Astrocyte (in vitro differentiated cells and primary cell): ENCODE data around the gene LDB3. TPM values are rescaled to one million over a fixed set of nuclear protein-coding genes. Genes with fewer than 3 reads are reported as not detected.
A peak's percentile ranks its signal among the peaks of the same experiment; 100 is the strongest.

ENCODE experiments used
- DNase-seq: peaks from one replicate; pipeline ENCODE4 v3.0.0-alpha.2; 2010; ENCODE audit warnings: low read depth
- FAIRE-seq: peaks from 2 replicates; lab custom pipeline; 2011; peaks lifted over from hg19 to GRCh38; lab: Jason Lieb, UNC
- H2AFZ ChIP-seq: 2 replicates; pipeline ENCODE4 v1.6.0; 2012; ENCODE audit warnings: low read depth, low read length, inconsistent platforms
- H3K27ac ChIP-seq: 2 replicates; pipeline ENCODE4 v1.5.1; 2011; ENCODE audit warnings: low read depth, low read length, inconsistent platforms
- H3K27me3 ChIP-seq: 2 replicates; pipeline ENCODE4 v1.6.0; 2011; ENCODE audit warnings: low read length, inconsistent platforms; ENCODE audit not compliant: insufficient read depth
- H3K36me3 ChIP-seq: 2 replicates; pipeline ENCODE4 v1.5.1; 2011; ENCODE audit warnings: low read length, inconsistent platforms; ENCODE audit not compliant: insufficient read depth
- H3K4me1 ChIP-seq: 2 replicates; pipeline ENCODE4 v1.5.1; 2011; ENCODE audit warnings: low read length, inconsistent platforms; ENCODE audit not compliant: insufficient read depth
- H3K4me2 ChIP-seq: 2 replicates; pipeline ENCODE4 v1.6.0; 2012; ENCODE audit warnings: low read length, inconsistent platforms
- H3K4me3 ChIP-seq: 2 replicates; pipeline ENCODE4 v1.5.1; 2011; ENCODE audit warnings: low read depth, mild to moderate bottlenecking, low read length, inconsistent platforms; ENCODE audit not compliant: insufficient read depth
- H3K79me2 ChIP-seq: 2 replicates; pipeline ENCODE4 v1.6.0; 2012; ENCODE audit warnings: mild to moderate bottlenecking, low read length, inconsistent platforms; ENCODE audit not compliant: insufficient read depth
- H3K9ac ChIP-seq: 2 replicates; pipeline ENCODE4 v1.6.0; 2012; ENCODE audit warnings: mild to moderate bottlenecking, low read length, inconsistent platforms
- H3K9me3 ChIP-seq: 2 replicates; pipeline ENCODE4 v1.5.1; 2012; ENCODE audit warnings: low read depth, mild to moderate bottlenecking, low read length, inconsistent platforms; ENCODE audit not compliant: insufficient read depth
- H4K20me1 ChIP-seq: 2 replicates; pipeline ENCODE4 v1.6.0; 2012; ENCODE audit warnings: low read length, inconsistent platforms; ENCODE audit not compliant: insufficient read depth
- H3K27ac Mint-ChIP-seq: one replicate; pipeline ENCODE4 v1.8.0; 2021; ENCODE audit warnings: mild to moderate bottlenecking, mixed read lengths; ENCODE audit not compliant: unreplicated experiment
- H3K27me3 Mint-ChIP-seq: one replicate; pipeline ENCODE4 v1.8.0; 2021; ENCODE audit warnings: low read depth, mixed read lengths; ENCODE audit not compliant: unreplicated experiment
- H3K36me3 Mint-ChIP-seq: one replicate; pipeline ENCODE4 v1.8.0; 2021; ENCODE audit warnings: low read depth, mixed read lengths; ENCODE audit not compliant: unreplicated experiment
- H3K4me1 Mint-ChIP-seq: one replicate; pipeline ENCODE4 v1.8.0; 2021; ENCODE audit warnings: low read depth, mixed read lengths; ENCODE audit not compliant: unreplicated experiment
- H3K4me3 Mint-ChIP-seq: one replicate; pipeline ENCODE4 v1.8.0; 2021; ENCODE audit warnings: mild to moderate bottlenecking, moderate library complexity, mixed read lengths; ENCODE audit not compliant: unreplicated experiment
- H3K9me3 Mint-ChIP-seq: one replicate; pipeline ENCODE4 v1.8.0; 2021; ENCODE audit warnings: mild to moderate bottlenecking, mixed read lengths; ENCODE audit not compliant: unreplicated experiment
- CTCF ChIP-seq: IDR thresholded peaks from 2 replicates; pipeline ENCODE4 v1.5.1; 2011; ENCODE audit warnings: low read depth, mild to moderate bottlenecking, inconsistent platforms, low read length, moderate library complexity; ENCODE audit not compliant: insufficient read depth
- EZH2 ChIP-seq: IDR thresholded peaks from 2 replicates; pipeline ENCODE4 v1.6.1; 2012; ENCODE audit warnings: mild to moderate bottlenecking, low read length, inconsistent platforms; ENCODE audit not compliant: insufficient read depth
- total RNA-seq: library from RNA; stranded (reverse); gene quantifications from 2 replicates; pipeline ENCODE4 v1.2.1, GENCODE V29; 2021

LDB3 gene
- total RNA-seq, 1 donor from 2014 or later = 3.5 TPM

GRCh38 chr10:86773498-86773897 is 105.2 kb downstream of the LDB3 start:
- no peak for TF ChIP-seq EZH2
- Mint-ChIP-seq H3K9me3 (no peaks in the 10 kb centered on the region), H3K27me3 (no peaks in the 10 kb centered on the region), H3K27ac (no peak overlapping the region), H3K4me3 (no peak overlapping the region), H3K4me1 (peaks cover 24% of the 10 kb centered on the region), H3K36me3 (no peaks in the 10 kb centered on the region)
- H3K9me3 ChIP-seq = no peaks in the 10 kb centered on the region
- peaks cover 85% of the 10 kb centered on the region for H4K20me1 ChIP-seq
- peaks cover 9% of the 10 kb centered on the region for H3K4me1 ChIP-seq
- H3K4me3 ChIP-seq = no peak overlapping the region
- H3K9ac ChIP-seq = no peak overlapping the region
- no peak overlapping the region for H2AFZ ChIP-seq
- peaks cover 84% of the 10 kb centered on the region for H3K79me2 ChIP-seq
- no peak overlapping the region for H3K27ac ChIP-seq
- FAIRE-seq = no peak
- no peaks in the 10 kb centered on the region for H3K27me3 ChIP-seq
- no peak overlapping the region for H3K4me2 ChIP-seq
- no peaks in the 10 kb centered on the region for H3K36me3 ChIP-seq
- DNase-seq = no peak

GRCh38 chr10:86775056-86775869 is 107.0 kb downstream of the LDB3 start:
- TF ChIP-seq CTCF (no peak), EZH2 (no peak)
- Histone ChIP-seq H3K4me1 (peaks cover 9% of the 10 kb centered on the region), H3K9ac (peak overlapping the region; percentile 29), H4K20me1 (peaks cover 85% of the 10 kb centered on the region), H3K27ac (peak overlapping the region; percentile 11), H3K36me3 (no peaks in the 10 kb centered on the region), H2AFZ (no peak overlapping the region), H3K27me3 (no peaks in the 10 kb centered on the region), H3K4me2 (peak overlapping the region; percentile 53), H3K9me3 (no peaks in the 10 kb centered on the region), H3K79me2 (peaks cover 84% of the 10 kb centered on the region), H3K4me3 (no peak overlapping the region)
- DNase-seq (no peak), FAIRE-seq (peak; percentile 70)
- H3K27ac Mint-ChIP-seq = peak overlapping the region; percentile 83
- H3K9me3 Mint-ChIP-seq = no peaks in the 10 kb centered on the region
- H3K4me3 Mint-ChIP-seq = peak overlapping the region; percentile 23
- peaks cover 20% of the 10 kb centered on the region for H3K4me1 Mint-ChIP-seq
- peaks cover 3% of the 10 kb centered on the region for H3K36me3 Mint-ChIP-seq
- H3K27me3 Mint-ChIP-seq = no peaks in the 10 kb centered on the region

- Mint-ChIP-seq H3K4me3 (no peak overlapping the region), H3K9me3 (no peaks in the 10 kb centered on the region), H3K27me3 (no peaks in the 10 kb centered on the region), H3K27ac (no peak overlapping the region), H3K4me1 (peaks cover 16% of the 10 kb centered on the region), H3K36me3 (peaks cover 3% of the 10 kb centered on the region)
- peaks cover 80% of the 10 kb centered on the region for H3K79me2 ChIP-seq
- no peak for DNase-seq
- H3K27ac ChIP-seq = no peak overlapping the region
- H3K4me3 ChIP-seq = no peak overlapping the region
- H2AFZ ChIP-seq = no peak overlapping the region
- H3K9me3 ChIP-seq = no peaks in the 10 kb centered on the region
- H3K27me3 ChIP-seq = no peaks in the 10 kb centered on the region
- no peaks in the 10 kb centered on the region for H3K36me3 ChIP-seq
- TF ChIP-seq EZH2 (no peak), CTCF (no peak)
- H3K4me1 ChIP-seq = peaks cover 9% of the 10 kb centered on the region
- peak overlapping the region; percentile 29 for H3K9ac ChIP-seq
- FAIRE-seq = no peak
- H4K20me1 ChIP-seq = peaks cover 82% of the 10 kb centered on the region
- H3K4me2 ChIP-seq = peak overlapping the region; percentile 53
Observed at GRCh38 chr10:86775870-86776180, 107.5 kb downstream of the LDB3 start.
